HG03039 (cell line): Measurements from ENCODE around the gene LRWD1.
"Not testable (repeated sequence)": the region's sequence is repeated elsewhere in the genome, so short reads cannot be mapped to it uniquely, and the experiment has no call there.

ENCODE experiments used
- ATAC-seq: cut with Tn5 transposase; IDR thresholded peaks from one replicate; pipeline ENCODE4 v1.9.1; 2021; ENCODE audit warnings: mild to moderate bottlenecking, moderate library complexity; ENCODE audit not compliant: unreplicated experiment

LRWD1 gene

GRCh38 chr7:102467581-102468477, 3.0 kb downstream of the LRWD1 start:
- ATAC-seq, result no peak

GRCh38 chr7:102468478-102469350, 3.9 kb downstream of the LRWD1 start:
- no peak for ATAC-seq

GRCh38 chr7:102469351-102469971, 4.7 kb downstream of the LRWD1 start:
- ATAC-seq, result no peak

- ATAC-seq, result no peak
These were observed 5.4 kb downstream of the LRWD1 start for GRCh38 chr7:102469972-102470825.

GRCh38 chr7:102471791-102472125, 7.0 kb downstream of the LRWD1 start:
- ATAC-seq, result no peak

GRCh38 chr7:102472126-102473041, 7.6 kb downstream of the LRWD1 start:
- no peak for ATAC-seq

GRCh38 chr7:102473271-102473991, 8.6 kb downstream of the LRWD1 start:
- no peak for ATAC-seq

GRCh38 chr7:102474116-102474515, 9.3 kb downstream of the LRWD1 start:
- not testable (repeated sequence) for ATAC-seq

GRCh38 chr7:102474736-102475435, 10.1 kb downstream of the LRWD1 start:
- ATAC-seq, result not testable (repeated sequence)

GRCh38 chr7:102478314-102479208, 13.8 kb downstream of the LRWD1 start, which contains the start of gene POLR2J:
Gene POLR2J (minus strand): TSS chr7:102478922. CDS start chr7:102478860, 62 bp downstream.
- ATAC-seq, result peak; percentile 67

- peak; percentile 30 for ATAC-seq
These were observed 14.4 kb downstream of the LRWD1 start for GRCh38 chr7:102479209-102479584.

GRCh38 chr7:102479982-102480637, 15.3 kb downstream of the LRWD1 start:
- not testable (repeated sequence) for ATAC-seq

GRCh38 chr7:102481962-102482361, 17.2 kb downstream of the LRWD1 start:
- not testable (repeated sequence) for ATAC-seq

- ATAC-seq, result not testable (repeated sequence)
These were observed 19.5 kb downstream of the LRWD1 start for GRCh38 chr7:102484317-102484716.

- not testable (repeated sequence) for ATAC-seq
These were observed 25.8 kb downstream of the LRWD1 start for GRCh38 chr7:102490529-102491075.
